ENCODE measurements around the gene CLIP2.

GRCh38 chr7:74263399-74264120, 25.6 kb upstream of the CLIP2 start:
- no peak for TF ChIP-seq EZH2phosphoT487 (IDR thresholded peaks at IDR 0.05; ENCODE audit: borderline replicate concordance, low read depth, low read length)
- no peak for TF ChIP-seq CTCF (conservative IDR thresholded peaks at IDR 0.05; ENCODE audit: low read length)

All from OCI-LY7 (cell line).